ENCODE results near the gene MXD1.
"Not testable (repeated sequence)": the region's sequence is repeated elsewhere in the genome, so short reads cannot be mapped to it uniquely, and the experiment has no call there.

MXD1 gene, protein sequence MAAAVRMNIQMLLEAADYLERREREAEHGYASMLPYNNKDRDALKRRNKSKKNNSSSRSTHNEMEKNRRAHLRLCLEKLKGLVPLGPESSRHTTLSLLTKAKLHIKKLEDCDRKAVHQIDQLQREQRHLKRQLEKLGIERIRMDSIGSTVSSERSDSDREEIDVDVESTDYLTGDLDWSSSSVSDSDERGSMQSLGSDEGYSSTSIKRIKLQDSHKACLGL

GRCh38 chr2:69914950-69915945, at the start of gene MXD1:
MXD1 (plus strand) TSS chr2:69915109; CDS start chr2:69915331, 222 bp downstream.
- Mint-ChIP-seq H3K27ac (peak within 1 kb of the TSS; percentile 65), H3K36me3 (peaks cover 6% of the 10 kb centered on the region), H3K4me1 (peaks cover 16% of the 10 kb centered on the region), H3K4me3 (peak within 1 kb of the TSS; percentile 82), H3K9me3 (no peaks in the 10 kb centered on the region), H3K27me3 (no peaks in the 10 kb centered on the region)
- DNase-seq (ENCODE audit: low spot score in 2 of 2) (peak in 1 of 2 donors; percentile 11), ATAC-seq (ENCODE audit: low read depth) (no peak)

DNA sequence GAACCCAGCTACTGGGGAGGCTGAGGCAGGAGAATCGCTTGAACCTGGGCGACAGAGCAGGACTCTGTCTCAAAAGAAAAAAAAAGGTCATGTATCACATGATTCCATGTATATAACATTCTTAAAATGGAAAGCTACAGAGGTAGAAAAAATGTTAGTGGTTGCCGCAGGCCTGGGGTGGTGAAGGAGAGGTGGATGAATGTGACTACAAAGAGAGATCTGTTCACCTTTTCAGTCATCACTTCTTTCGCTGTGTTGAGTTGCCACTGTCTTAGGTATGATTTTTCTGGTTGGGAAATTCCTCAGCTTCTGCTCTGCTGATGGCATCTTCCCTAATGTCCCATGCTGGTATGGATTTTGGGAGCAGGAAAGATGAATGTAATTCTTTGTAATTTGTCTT, 26.5 kb upstream of the MXD1 start:
- H3K4me3 Mint-ChIP-seq, result no peak overlapping the region
- peaks cover 5% of the 10 kb centered on the region for H3K4me1 Mint-ChIP-seq
- no peaks in the 10 kb centered on the region for H3K27me3 Mint-ChIP-seq
- H3K27ac Mint-ChIP-seq, result no peak overlapping the region
- DNase-seq (ENCODE audit: low spot score in 2 of 2) (no peak), ATAC-seq (ENCODE audit: low read depth) (no peak)
- no peaks in the 10 kb centered on the region for H3K36me3 Mint-ChIP-seq
- peaks cover 4% of the 10 kb centered on the region for H3K9me3 Mint-ChIP-seq

GRCh38 chr2:69889302-69889701, 25.6 kb upstream of the MXD1 start:
- Mint-ChIP-seq H3K4me3 (no peak overlapping the region), H3K4me1 (peaks cover 7% of the 10 kb centered on the region), H3K27ac (no peak overlapping the region), H3K9me3 (peaks cover 4% of the 10 kb centered on the region), H3K36me3 (no peaks in the 10 kb centered on the region), H3K27me3 (no peaks in the 10 kb centered on the region)
- no peak for ATAC-seq (ENCODE audit: low read depth)
- DNase-seq (ENCODE audit: low spot score in 2 of 2), result no peak

GRCh38 chr2:69890881-69891280, 24.0 kb upstream of the MXD1 start:
- no peak overlapping the region for H3K27ac Mint-ChIP-seq
- ATAC-seq (ENCODE audit: low read depth), result no peak
- H3K4me1 Mint-ChIP-seq, result peaks cover 11% of the 10 kb centered on the region
- no peaks in the 10 kb centered on the region for H3K27me3 Mint-ChIP-seq
- no peak for DNase-seq (ENCODE audit: low spot score in 2 of 2)
- peaks cover 4% of the 10 kb centered on the region for H3K9me3 Mint-ChIP-seq
- H3K4me3 Mint-ChIP-seq, result no peak overlapping the region
- H3K36me3 Mint-ChIP-seq, result peaks cover 2% of the 10 kb centered on the region

GRCh38 chr2:69892838-69893424, 22.0 kb upstream of the MXD1 start:
- H3K27ac Mint-ChIP-seq, result peak overlapping the region; percentile 97
- not testable (repeated sequence) for H3K9me3 Mint-ChIP-seq; H3K27me3 Mint-ChIP-seq; ATAC-seq (ENCODE audit: low read depth); DNase-seq (ENCODE audit: low spot score in 2 of 2)
- peak overlapping the region; percentile 100 for H3K4me3 Mint-ChIP-seq
- H3K4me1 Mint-ChIP-seq, result peaks cover 19% of the 10 kb centered on the region
- H3K36me3 Mint-ChIP-seq, result peaks cover 10% of the 10 kb centered on the region

GRCh38 chr2:69893684-69894551, 21.0 kb upstream of the MXD1 start, which contains the start of gene SNRNP27:
SNRNP27 (plus strand) TSS chr2:69893956; CDS start chr2:69893985, 29 bp downstream.
- Mint-ChIP-seq H3K4me3 (peak within 1 kb of the TSS; percentile 100), H3K9me3 (peaks cover 4% of the 10 kb centered on the region)
- ATAC-seq (ENCODE audit: low read depth), result peak; percentile 92

GRCh38 chr2:69894737-69895136, 20.2 kb upstream of the MXD1 start:
- Mint-ChIP-seq H3K4me3 (peak overlapping the region; percentile 100), H3K27ac (peak overlapping the region; percentile 97), H3K36me3 (peaks cover 17% of the 10 kb centered on the region), H3K4me1 (peaks cover 22% of the 10 kb centered on the region)
- not testable (repeated sequence) for H3K27me3 Mint-ChIP-seq; DNase-seq (ENCODE audit: low spot score in 2 of 2); ATAC-seq (ENCODE audit: low read depth); H3K9me3 Mint-ChIP-seq

More at GRCh38 chr2:69893684-69894551, 21.0 kb upstream of the MXD1 start, which contains the start of gene SNRNP27:
- H3K27me3 Mint-ChIP-seq, result no peaks in the 10 kb centered on the region
- peaks cover 15% of the 10 kb centered on the region for H3K36me3 Mint-ChIP-seq
- peak; percentile 71 to 82 for DNase-seq (ENCODE audit: low spot score in 2 of 2)
- peak within 1 kb of the TSS; percentile 97 for H3K27ac Mint-ChIP-seq
- H3K4me1 Mint-ChIP-seq, result peaks cover 22% of the 10 kb centered on the region

DNA sequence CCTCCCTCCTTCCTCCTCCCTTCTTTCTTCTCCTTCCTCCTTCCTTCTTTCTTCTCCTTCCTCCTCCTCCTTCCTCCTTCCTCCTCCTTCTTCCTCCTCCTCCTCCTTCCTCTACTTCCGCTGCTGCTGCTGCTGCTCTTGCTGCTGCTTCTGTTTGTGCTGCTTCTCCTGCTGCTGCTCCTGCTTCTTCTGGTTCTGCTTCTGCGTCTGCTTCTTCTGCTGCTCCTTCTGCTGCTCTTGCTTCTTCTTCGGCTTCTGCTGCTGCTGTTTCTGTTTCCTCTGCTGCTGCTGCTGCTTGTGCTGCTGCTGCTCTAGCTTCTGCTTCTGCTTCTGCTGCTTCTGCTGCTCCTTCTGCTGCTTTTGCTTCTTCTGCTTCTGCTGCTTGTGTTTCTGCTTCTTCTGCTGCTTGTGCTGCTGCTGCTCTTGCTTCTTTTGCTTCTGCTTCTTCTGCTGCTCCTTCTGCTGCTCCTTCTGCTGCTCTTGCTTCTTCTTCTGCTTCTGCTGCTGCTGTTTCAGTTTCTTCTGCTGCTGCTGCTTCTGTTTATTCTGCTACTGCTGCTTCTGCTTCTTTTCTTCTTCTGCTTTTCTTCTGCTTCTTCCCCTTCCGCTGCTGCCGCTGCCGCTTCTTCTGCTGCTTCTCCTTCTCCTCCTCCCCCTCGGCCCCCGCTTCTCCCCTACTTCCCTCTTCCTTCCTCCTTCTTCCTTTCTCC, 12.5 kb upstream of the MXD1 start:
- ATAC-seq (ENCODE audit: low read depth), result peak; percentile 87
- Mint-ChIP-seq H3K27me3 (no peaks in the 10 kb centered on the region), H3K4me1 (peaks cover 27% of the 10 kb centered on the region), H3K36me3 (peaks cover 28% of the 10 kb centered on the region), H3K9me3 (peaks cover 4% of the 10 kb centered on the region), H3K4me3 (peak overlapping the region; percentile 86), H3K27ac (peak overlapping the region; percentile 76)
- peak; percentile 23 to 44 for DNase-seq (ENCODE audit: low spot score in 2 of 2)

GRCh38 chr2:69907216-69907615, 7.7 kb upstream of the MXD1 start:
- H3K4me1 Mint-ChIP-seq, result peaks cover 8% of the 10 kb centered on the region
- H3K36me3 Mint-ChIP-seq, result peaks cover 15% of the 10 kb centered on the region
- no peak overlapping the region for H3K27ac Mint-ChIP-seq
- H3K4me3 Mint-ChIP-seq, result no peak overlapping the region
- DNase-seq (ENCODE audit: low spot score in 2 of 2) (no peak), ATAC-seq (ENCODE audit: low read depth) (no peak)
- H3K9me3 Mint-ChIP-seq, result peaks cover 3% of the 10 kb centered on the region
- no peaks in the 10 kb centered on the region for H3K27me3 Mint-ChIP-seq

GRCh38 chr2:69911985-69912563, 2.8 kb upstream of the MXD1 start:
- ATAC-seq (ENCODE audit: low read depth) (no peak), DNase-seq (ENCODE audit: low spot score in 2 of 2) (peak in 1 of 2 donors; percentile 56)
- Mint-ChIP-seq H3K36me3 (peaks cover 10% of the 10 kb centered on the region), H3K27ac (peak overlapping the region; percentile 63), H3K4me3 (no peak overlapping the region), H3K9me3 (no peaks in the 10 kb centered on the region), H3K4me1 (peaks cover 8% of the 10 kb centered on the region), H3K27me3 (no peaks in the 10 kb centered on the region)

DNA sequence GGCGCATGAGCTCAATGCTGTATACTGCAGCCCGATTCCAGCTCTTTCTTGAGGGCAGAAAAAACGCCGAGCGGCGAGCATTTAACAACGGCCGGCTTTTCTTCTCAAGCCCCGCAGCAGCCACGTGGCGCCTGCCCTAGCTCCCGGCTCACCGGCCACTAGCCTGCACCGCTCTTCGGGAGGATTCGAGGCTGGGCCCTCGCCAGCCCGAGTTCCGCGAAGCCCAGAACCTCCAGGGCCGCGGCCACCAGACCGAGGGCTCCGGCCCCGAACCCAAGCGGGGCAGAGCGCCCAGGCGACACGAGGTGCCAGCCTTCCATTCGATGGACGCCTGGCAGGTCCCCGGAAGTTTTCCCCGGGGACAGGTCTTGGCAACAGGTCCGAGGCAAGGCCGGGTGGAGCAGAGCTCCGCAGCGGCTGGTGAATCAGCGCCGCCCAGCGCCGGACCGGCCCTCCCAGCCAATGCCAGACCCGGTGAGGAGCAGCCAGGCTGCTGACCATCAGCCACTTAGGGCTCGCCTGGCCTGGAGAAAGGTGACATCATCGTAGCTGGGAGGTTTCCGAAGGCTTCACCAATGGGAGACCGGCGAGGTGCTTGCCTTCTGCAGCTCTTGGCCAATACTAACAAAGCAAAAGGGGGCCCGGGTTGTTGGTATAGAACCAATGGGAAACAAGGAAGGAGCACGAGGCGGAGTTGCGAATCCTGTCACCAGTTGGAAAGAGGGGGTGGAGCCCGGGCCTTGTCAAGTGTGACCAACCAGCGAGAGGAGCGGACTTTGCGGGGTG, 552 bp upstream of the MXD1 start:
- peak; percentile 84 for ATAC-seq (ENCODE audit: low read depth)
- no peaks in the 10 kb centered on the region for H3K27me3 Mint-ChIP-seq
- peak overlapping the region; percentile 82 for H3K4me3 Mint-ChIP-seq
- H3K36me3 Mint-ChIP-seq, result peaks cover 4% of the 10 kb centered on the region
- H3K27ac Mint-ChIP-seq, result peak overlapping the region; percentile 65
- no peaks in the 10 kb centered on the region for H3K9me3 Mint-ChIP-seq
- peak; percentile 92 to 99 for DNase-seq (ENCODE audit: low spot score in 2 of 2)
- H3K4me1 Mint-ChIP-seq, result peaks cover 16% of the 10 kb centered on the region

GRCh38 chr2:69916106-69916505, 1.2 kb downstream of the MXD1 start:
- Mint-ChIP-seq H3K27ac (peak overlapping the region; percentile 45), H3K9me3 (no peaks in the 10 kb centered on the region), H3K4me3 (peak overlapping the region; percentile 61), H3K36me3 (peaks cover 10% of the 10 kb centered on the region), H3K4me1 (peaks cover 16% of the 10 kb centered on the region), H3K27me3 (no peaks in the 10 kb centered on the region)
- no peak for ATAC-seq (ENCODE audit: low read depth)
- DNase-seq (ENCODE audit: low spot score in 2 of 2), result no peak

Data from memory B cell (primary cell).